ENCODE measurements around the gene ASB18. TPM values are rescaled to one million over a fixed set of nuclear protein-coding genes. Genes with fewer than 3 reads are reported as not detected.

The ASB18 gene
- total and polyA plus RNA-seq, 2 experiments from 2014 or later = not detected

- Histone ChIP-seq H3K9me3 (ENCODE audit: low read depth) (no peaks in the 10 kb centered on the region), H2AFZ (no peak overlapping the region), H3K4me2 (no peak overlapping the region), H3K27me3 (peaks cover 100% of the 10 kb centered on the region), H3K36me3 (replicated peaks; ENCODE audit: insufficient read depth, low read depth) (no peaks in the 10 kb centered on the region), H3K4me3 (no peak overlapping the region), H4K20me1 (ENCODE audit: insufficient read depth, poor library complexity, severe bottlenecking) (no peaks in the 10 kb centered on the region), H3K4me1 (ENCODE audit: insufficient read depth) (peaks cover 23% of the 10 kb centered on the region), H3K27ac (no peak overlapping the region), H3K79me2 (no peaks in the 10 kb centered on the region), H3K9me2 (replicated peaks; ENCODE audit: insufficient read depth) (no peaks in the 10 kb centered on the region)
- DNase-seq (ENCODE audit: low spot score) = no peak
- TF ChIP-seq CTCF (IDR thresholded peaks at IDR 0.05; ENCODE audit: poor library complexity) (no peak), EZH2phosphoT487 (IDR thresholded peaks at IDR 0.05; ENCODE audit: low read depth, severe bottlenecking, unreplicated experiment) (peak; percentile 12), EZH2 (IDR thresholded peaks at IDR 0.05; ENCODE audit: borderline replicate concordance) (peak; percentile 39)
- 6% methylated on average over 38 of the region's 38 CpGs for WGBS (ENCODE audit: low lambda C conversion rate, missing lambda C conversion rate)
Measured at GRCh38 chr2:236169741-236170589, 94.2 kb downstream of the ASB18 start.

- H3K4me1 ChIP-seq (ENCODE audit: insufficient read depth) = peaks cover 30% of the 10 kb centered on the region
- H4K20me1 ChIP-seq (ENCODE audit: insufficient read depth, poor library complexity, severe bottlenecking) = no peaks in the 10 kb centered on the region
- DNase-seq (ENCODE audit: low spot score) = no peak
- no peak overlapping the region for H3K4me3 ChIP-seq
- no peak overlapping the region for H2AFZ ChIP-seq
- no peaks in the 10 kb centered on the region for H3K36me3 ChIP-seq (replicated peaks; ENCODE audit: insufficient read depth, low read depth)
- no peaks in the 10 kb centered on the region for H3K9me2 ChIP-seq (replicated peaks; ENCODE audit: insufficient read depth)
- peak; percentile 65 for TF ChIP-seq EZH2phosphoT487 (IDR thresholded peaks at IDR 0.05; ENCODE audit: low read depth, severe bottlenecking, unreplicated experiment)
- TF ChIP-seq CTCF (IDR thresholded peaks at IDR 0.05; ENCODE audit: poor library complexity) = no peak
- TF ChIP-seq EZH2 (IDR thresholded peaks at IDR 0.05; ENCODE audit: borderline replicate concordance) = peak; percentile 95
- no peak overlapping the region for H3K27ac ChIP-seq
- WGBS (ENCODE audit: low lambda C conversion rate, missing lambda C conversion rate) = 4% methylated on average over 36 of the region's 36 CpGs
- H3K4me2 ChIP-seq = peak overlapping the region; percentile 94
- H3K79me2 ChIP-seq = no peaks in the 10 kb centered on the region
- peaks cover 100% of the 10 kb centered on the region for H3K27me3 ChIP-seq
- no peaks in the 10 kb centered on the region for H3K9me3 ChIP-seq (ENCODE audit: low read depth)
Measured at GRCh38 chr2:236169151-236169721, 95.0 kb downstream of the ASB18 start.

GRCh38 chr2:236168110-236169080 is 95.8 kb downstream of the ASB18 start, which contains the start of gene GBX2:
Gene GBX2, minus strand, starts transcription at chr2:236168386. Its CDS starts 415 bp downstream, at chr2:236167971.
- Histone ChIP-seq H3K27ac (no peak within 1 kb of the TSS), H3K9me3 (ENCODE audit: low read depth) (no peaks in the 10 kb centered on the region), H3K27me3 (peaks cover 100% of the 10 kb centered on the region), H3K9me2 (replicated peaks; ENCODE audit: insufficient read depth) (no peaks in the 10 kb centered on the region), H3K4me2 (peak within 1 kb of the TSS; percentile 94), H3K4me3 (peak within 1 kb of the TSS; percentile 20), H3K79me2 (no peaks in the 10 kb centered on the region), H3K36me3 (replicated peaks; ENCODE audit: insufficient read depth, low read depth) (no peaks in the 10 kb centered on the region), H2AFZ (peak within 1 kb of the TSS; percentile 56), H3K4me1 (ENCODE audit: insufficient read depth) (peaks cover 36% of the 10 kb centered on the region), H4K20me1 (ENCODE audit: insufficient read depth, poor library complexity, severe bottlenecking) (no peaks in the 10 kb centered on the region)
- 3% methylated on average over 78 of the region's 105 CpGs for WGBS (ENCODE audit: low lambda C conversion rate, missing lambda C conversion rate)
- DNase-seq (ENCODE audit: low spot score) = peak; percentile 78
- peak; percentile 60 for TF ChIP-seq EZH2phosphoT487 (IDR thresholded peaks at IDR 0.05; ENCODE audit: low read depth, severe bottlenecking, unreplicated experiment)
- TF ChIP-seq CTCF (IDR thresholded peaks at IDR 0.05; ENCODE audit: poor library complexity) = no peak
